AG20443 (cell line): ENCODE measurements around the gene PRDM15.

Source experiments
- DNase-seq: peaks from one replicate; pipeline ENCODE4 v3.0.0; 2012; ENCODE audit warnings: low spot score, mixed read lengths

Gene PRDM15

GRCh38 chr21:41823906-41824305, 55.2 kb downstream of the PRDM15 start:
- DNase-seq: no peak

- DNase-seq: no peak
These were observed 56.0 kb downstream of the PRDM15 start for GRCh38 chr21:41823166-41823565.

- DNase-seq: no peak
These were observed 57.2 kb downstream of the PRDM15 start for GRCh38 chr21:41821756-41822431.

GRCh38 chr21:41821081-41821755, 57.9 kb downstream of the PRDM15 start:
- no peak for DNase-seq

GRCh38 chr21:41820384-41821080, 58.6 kb downstream of the PRDM15 start:
- no peak for DNase-seq

DNA sequence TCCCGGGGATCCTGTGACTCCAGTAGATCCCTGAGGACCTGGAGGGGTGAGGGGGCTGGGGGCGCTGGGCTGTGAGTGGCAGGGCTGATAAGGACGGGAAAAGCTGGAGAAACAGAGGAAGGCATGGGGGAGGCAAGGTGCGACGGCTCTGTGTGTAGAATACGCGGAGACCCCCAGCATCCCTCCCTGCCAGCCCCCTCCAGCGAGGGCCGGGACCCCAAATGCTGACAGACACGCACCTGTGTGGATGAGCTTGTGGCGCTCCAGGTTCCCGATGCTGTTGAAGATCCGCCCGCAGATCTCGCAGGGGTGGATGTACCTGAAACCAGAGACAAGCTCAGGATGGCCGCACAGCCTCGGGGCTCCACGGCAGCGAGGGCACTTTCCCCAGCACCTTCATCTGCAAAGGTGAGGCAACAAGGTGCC, 59.3 kb downstream of the PRDM15 start:
- no peak for DNase-seq

DNA sequence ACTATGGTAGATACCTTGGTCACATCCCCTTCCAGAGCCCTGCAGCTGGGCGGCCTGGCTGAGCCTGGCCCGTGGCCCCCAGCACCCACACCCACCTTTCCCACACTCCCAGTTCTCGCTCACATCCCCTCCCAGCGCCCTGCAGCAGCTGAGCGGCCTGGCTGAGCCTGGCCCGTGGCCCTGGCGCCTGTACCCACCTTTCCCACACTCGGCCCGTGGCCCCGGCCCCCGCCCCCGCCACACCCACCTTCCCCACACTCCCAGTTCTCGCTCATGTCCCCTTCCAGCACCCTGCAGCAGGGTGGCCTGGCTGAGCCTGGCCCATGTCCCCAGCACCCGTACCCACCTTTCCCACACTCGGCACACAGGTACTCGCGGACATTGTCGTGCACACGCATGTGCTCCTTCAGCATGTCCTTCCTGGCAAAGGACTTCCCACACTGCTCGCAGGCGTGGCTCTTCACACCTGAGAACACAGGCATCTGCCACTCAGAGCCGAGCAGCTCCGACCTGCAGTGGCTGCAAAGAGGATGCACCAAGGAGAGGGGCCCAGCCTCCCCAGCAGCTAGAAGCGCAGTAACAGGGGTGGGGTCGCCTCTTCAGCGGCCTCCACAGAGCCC, 59.8 kb downstream of the PRDM15 start:
- DNase-seq: no peak

DNA sequence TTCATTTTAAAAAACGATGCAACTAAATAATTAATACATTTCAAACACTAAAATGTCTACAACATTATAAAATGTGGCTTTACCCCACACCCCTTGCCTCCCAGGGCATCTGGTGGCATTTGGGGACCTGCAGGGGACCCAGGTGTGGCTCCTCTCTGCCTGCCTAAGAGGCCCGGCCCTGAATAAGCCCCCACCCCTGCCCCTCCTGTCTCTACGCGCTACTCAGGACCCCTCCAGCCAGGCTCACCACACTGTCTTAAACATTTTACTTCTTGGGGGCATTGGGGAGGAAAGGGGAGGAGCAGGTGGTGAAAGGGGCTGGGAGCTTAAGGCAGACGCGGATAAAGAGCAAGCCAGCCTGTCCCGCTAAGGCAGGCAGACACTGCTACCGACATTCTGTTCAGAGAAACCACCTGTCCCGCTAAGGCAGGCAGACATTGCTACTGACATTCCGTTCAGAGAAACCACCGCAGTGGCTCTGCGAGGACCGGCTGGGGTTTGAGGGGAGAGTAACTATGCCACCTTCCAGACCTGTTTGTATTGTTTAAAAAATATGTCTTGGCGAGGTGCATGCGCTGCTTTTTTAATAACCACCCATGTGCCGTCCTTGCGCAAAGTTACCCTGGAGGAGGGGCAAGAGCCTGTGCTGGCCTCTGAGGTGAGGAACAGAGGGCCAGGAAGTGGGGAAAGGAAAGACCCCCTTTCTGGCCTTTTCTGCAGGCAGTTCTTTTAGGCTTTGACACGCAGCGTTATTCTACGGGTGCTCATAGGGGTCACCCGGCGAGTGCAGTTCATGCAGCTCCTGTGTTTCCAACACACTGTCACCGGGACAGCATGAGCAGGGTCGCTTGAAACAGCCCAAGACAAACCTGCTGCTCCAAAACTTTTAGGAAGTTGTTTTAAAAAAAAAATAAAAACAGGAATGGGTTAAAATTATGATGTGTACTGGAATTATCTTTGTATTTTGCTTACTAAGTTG, 61.0 kb downstream of the PRDM15 start:
- DNase-seq: no peak

GRCh38 chr21:41817228-41817627, 61.9 kb downstream of the PRDM15 start:
- DNase-seq: peak; percentile 92

DNA sequence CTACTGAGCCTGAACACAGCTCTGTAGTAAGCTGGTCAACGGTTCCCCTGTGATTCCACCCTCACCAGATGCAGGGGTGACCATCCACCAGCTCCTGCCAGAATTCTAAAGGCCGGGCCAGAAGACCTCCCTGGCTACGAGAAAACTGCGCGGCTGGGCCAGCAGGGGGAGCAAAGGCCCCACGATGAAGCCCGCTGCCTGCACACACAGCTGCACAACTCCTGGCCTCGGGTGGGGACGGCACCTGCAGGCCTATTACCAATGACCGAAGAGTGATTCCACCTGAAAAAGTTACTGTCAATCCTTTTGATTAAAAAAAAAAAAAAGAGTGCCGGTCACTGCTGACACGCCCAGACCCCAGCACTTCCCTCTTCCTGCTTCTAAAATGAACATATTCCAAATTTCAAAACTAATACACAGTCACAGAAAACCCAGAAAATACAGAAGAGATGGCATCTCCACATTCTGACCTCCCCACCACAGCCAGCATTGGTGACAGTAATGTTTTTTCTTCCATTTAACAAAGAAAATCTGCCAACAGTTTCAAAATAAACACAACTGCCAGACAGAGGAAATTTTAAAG, 62.5 kb downstream of the PRDM15 start:
- peak; percentile 90 for DNase-seq

- DNase-seq: no peak
These were observed 63.2 kb downstream of the PRDM15 start for GRCh38 chr21:41815652-41816582.

DNA sequence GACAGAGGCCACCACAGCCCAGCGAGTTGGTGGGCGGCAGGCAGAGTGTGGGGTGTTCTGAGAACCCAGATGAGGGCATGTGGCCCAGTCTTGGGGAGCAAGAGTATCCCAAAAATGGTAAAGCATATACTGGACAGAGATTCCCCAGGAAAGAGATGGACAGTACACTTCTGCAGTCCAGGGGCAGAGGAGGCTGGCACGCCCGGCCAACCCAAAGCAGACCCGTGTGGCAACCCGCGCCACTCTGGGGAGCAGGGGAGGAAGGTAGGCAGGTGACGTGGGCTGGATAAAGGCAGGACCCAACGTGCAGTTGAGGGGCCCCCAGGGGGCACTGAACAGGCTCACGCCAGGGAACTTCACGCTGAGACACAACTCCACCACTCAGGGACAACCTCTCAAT, 65.9 kb downstream of the PRDM15 start:
- DNase-seq: no peak

- DNase-seq: no peak
These were observed 66.5 kb downstream of the PRDM15 start for GRCh38 chr21:41812679-41813078.

- DNase-seq: no peak
These were observed 68.6 kb downstream of the PRDM15 start for GRCh38 chr21:41810597-41810932.

GRCh38 chr21:41809891-41810596, 69.1 kb downstream of the PRDM15 start:
- no peak for DNase-seq

- DNase-seq: no peak
These were observed 70.3 kb downstream of the PRDM15 start for GRCh38 chr21:41808846-41809245.

- DNase-seq: no peak
These were observed 71.0 kb downstream of the PRDM15 start for GRCh38 chr21:41808094-41808493.

- no peak for DNase-seq
These were observed 72.4 kb downstream of the PRDM15 start for GRCh38 chr21:41806773-41807172.

GRCh38 chr21:41805643-41806042, 73.5 kb downstream of the PRDM15 start:
- no peak for DNase-seq

DNA sequence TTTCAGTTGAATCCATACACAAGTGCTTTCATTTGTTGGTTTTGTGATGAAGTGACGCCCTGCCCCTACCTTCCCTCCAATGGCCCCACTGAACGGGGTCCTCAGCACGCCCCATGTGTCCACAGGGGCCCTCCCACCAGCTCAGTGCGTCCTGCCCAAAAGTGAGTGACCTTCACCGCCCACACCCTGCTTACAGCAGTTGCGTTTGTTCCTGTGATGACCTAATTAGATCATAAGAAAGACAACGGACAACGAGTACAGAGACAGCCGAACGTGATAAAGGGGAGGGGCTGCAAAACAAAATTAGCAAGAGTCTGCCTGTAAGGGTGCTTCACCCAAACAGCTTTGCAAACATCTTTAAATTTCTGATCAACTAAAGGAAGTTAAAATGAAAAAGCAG, 74.1 kb downstream of the PRDM15 start:
- no peak for DNase-seq
